Smooth muscle cell (in vitro differentiated cells): Measurements from ENCODE around the gene SLC1A4. TPM values are rescaled to one million over a fixed set of nuclear protein-coding genes. Genes with fewer than 3 reads are reported as not detected.

ENCODE experiments used
- DNase-seq: peaks from one replicate; lab custom pipeline; 2025; ENCODE audit not compliant: unreplicated experiment; lab: John Stamatoyannopoulos, UW
- H2AFZ ChIP-seq: fragments of 200-600 bp; sonication (generic); 2 replicates; pipeline ENCODE4 v1.6.0; 2016; ENCODE audit warnings: antibody characterized with exemption, low read depth, mild to moderate bottlenecking
- H3F3A ChIP-seq: fragments of 200-600 bp; sonication (generic); 2 replicates; pipeline ENCODE4 v1.6.0; 2017; ENCODE audit warnings: antibody characterized with exemption, low read depth
- H3K27ac ChIP-seq: fragments of 200-600 bp; sonication (generic); 2 replicates; pipeline ENCODE4 v1.5.1; 2016; ENCODE audit warnings: low read depth, mild to moderate bottlenecking
- H3K27me3 ChIP-seq: fragments of 200-600 bp; sonication (generic); 2 replicates; pipeline ENCODE4 v1.6.1; 2016; ENCODE audit warnings: low read depth, mild to moderate bottlenecking
- H3K36me3 ChIP-seq: fragments of 200-600 bp; sonication (generic); 2 replicates; pipeline ENCODE4 v1.5.1; 2016; ENCODE audit warnings: low read depth
- H3K4me1 ChIP-seq: fragments of 200-600 bp; sonication (generic); 2 replicates; pipeline ENCODE4 v1.5.1; 2016; ENCODE audit warnings: low read depth
- H3K4me2 ChIP-seq: fragments of 200-600 bp; sonication (generic); 2 replicates; pipeline ENCODE4 v1.6.0; 2016; ENCODE audit warnings: mild to moderate bottlenecking
- H3K4me3 ChIP-seq: fragments of 200-600 bp; sonication (generic); 2 replicates; pipeline ENCODE4 v1.5.1; 2016; ENCODE audit warnings: mild to moderate bottlenecking
- H3K79me2 ChIP-seq: fragments of 200-600 bp; sonication (generic); 2 replicates; pipeline ENCODE4 v1.6.0; 2016; ENCODE audit warnings: low read depth, mild to moderate bottlenecking
- H3K9ac ChIP-seq: fragments of 200-600 bp; sonication (generic); 2 replicates; pipeline ENCODE4 v1.6.0; 2016; ENCODE audit warnings: low read depth
- H3K9me3 ChIP-seq: fragments of 200-600 bp; sonication (generic); replicated peaks from 2 replicates; pipeline ENCODE4 v1.5.1; 2016; ENCODE audit warnings: low read depth
- H4K20me1 ChIP-seq: fragments of 200-600 bp; sonication (generic); 2 replicates; pipeline ENCODE4 v1.6.0; 2016; ENCODE audit warnings: low read depth
- WGBS: methylation state at CpG from one replicate; pipeline ENCODE4 v1.1.7; 2016; ENCODE audit warnings: low lambda C conversion rate; 5-methylcytosine and 5-hydroxymethylcytosine counted together
- polyA plus RNA-seq: library from polyadenylated mRNA; unstranded; fragments of >200 nt; fragmentation: Nextera tagmentation; extraction: Ambion mirVana; gene quantifications from 2 replicates; pipeline ENCODE4 v1.2.1, GENCODE V29; 2016
- total RNA-seq: library from RNA; depleted of rRNA; stranded (reverse); fragments of >200 nt; gene quantifications from 2 replicates; pipeline ENCODE4 v1.2.3, GENCODE V29; 2014
- TF ChIP-seq, protein P1 (sequence below): fragments of 200-600 bp; sonication (generic); IDR thresholded peaks from 2 replicates; pipeline ENCODE4 v1.5.1; 2017; ENCODE audit warnings: borderline replicate concordance, mild to moderate bottlenecking, antibody characterized with exemption; ENCODE audit not compliant: insufficient read depth, poor library complexity, severe bottlenecking

SLC1A4 gene
- total and polyA plus RNA-seq, 2 experiments from 2014 or later, result 14.2 to 16.9 TPM

GRCh38 chr2:65037178-65037577 is 48.0 kb downstream of the SLC1A4 start:
- Histone ChIP-seq H3K27me3 (no peaks in the 10 kb centered on the region), H2AFZ (no peak overlapping the region), H3K4me1 (no peaks in the 10 kb centered on the region), H3K4me2 (no peak overlapping the region), H4K20me1 (no peaks in the 10 kb centered on the region), H3K27ac (no peak overlapping the region), H3F3A (no peaks in the 10 kb centered on the region), H3K79me2 (no peaks in the 10 kb centered on the region), H3K9me3 (no peaks in the 10 kb centered on the region), H3K4me3 (no peak overlapping the region), H3K36me3 (no peaks in the 10 kb centered on the region), H3K9ac (no peak overlapping the region)
- WGBS, result 71% methylated on average over 3 of the region's 3 CpGs
- TF ChIP-seq, protein P1, sequence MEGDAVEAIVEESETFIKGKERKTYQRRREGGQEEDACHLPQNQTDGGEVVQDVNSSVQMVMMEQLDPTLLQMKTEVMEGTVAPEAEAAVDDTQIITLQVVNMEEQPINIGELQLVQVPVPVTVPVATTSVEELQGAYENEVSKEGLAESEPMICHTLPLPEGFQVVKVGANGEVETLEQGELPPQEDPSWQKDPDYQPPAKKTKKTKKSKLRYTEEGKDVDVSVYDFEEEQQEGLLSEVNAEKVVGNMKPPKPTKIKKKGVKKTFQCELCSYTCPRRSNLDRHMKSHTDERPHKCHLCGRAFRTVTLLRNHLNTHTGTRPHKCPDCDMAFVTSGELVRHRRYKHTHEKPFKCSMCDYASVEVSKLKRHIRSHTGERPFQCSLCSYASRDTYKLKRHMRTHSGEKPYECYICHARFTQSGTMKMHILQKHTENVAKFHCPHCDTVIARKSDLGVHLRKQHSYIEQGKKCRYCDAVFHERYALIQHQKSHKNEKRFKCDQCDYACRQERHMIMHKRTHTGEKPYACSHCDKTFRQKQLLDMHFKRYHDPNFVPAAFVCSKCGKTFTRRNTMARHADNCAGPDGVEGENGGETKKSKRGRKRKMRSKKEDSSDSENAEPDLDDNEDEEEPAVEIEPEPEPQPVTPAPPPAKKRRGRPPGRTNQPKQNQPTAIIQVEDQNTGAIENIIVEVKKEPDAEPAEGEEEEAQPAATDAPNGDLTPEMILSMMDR, result no peak
- DNase-seq, result no peak

DNA sequence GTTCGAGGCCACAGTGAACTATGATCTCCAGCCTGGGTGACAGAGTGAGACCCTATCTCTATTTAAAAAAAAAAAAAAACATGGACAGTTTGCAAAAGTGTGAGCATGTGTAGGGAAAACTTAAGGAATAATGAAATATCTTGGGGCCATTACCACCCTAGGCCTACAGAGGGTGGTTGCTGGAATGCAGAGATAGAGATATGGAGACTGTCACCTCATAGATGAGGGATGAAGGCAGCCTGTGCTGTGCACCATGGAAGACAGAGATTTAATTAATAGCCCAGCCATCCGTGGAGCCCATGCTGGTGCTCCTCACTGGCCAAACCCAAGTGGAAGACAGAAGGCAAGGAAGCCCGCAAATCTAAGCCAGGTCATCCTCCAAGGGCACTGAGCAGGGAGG is 50.4 kb downstream of the SLC1A4 start:
- H3F3A ChIP-seq, result no peaks in the 10 kb centered on the region
- no peak overlapping the region for H3K27ac ChIP-seq
- H3K36me3 ChIP-seq, result no peaks in the 10 kb centered on the region
- no peak for DNase-seq
- no peaks in the 10 kb centered on the region for H3K27me3 ChIP-seq
- H4K20me1 ChIP-seq, result no peaks in the 10 kb centered on the region
- no peak overlapping the region for H2AFZ ChIP-seq
- no peaks in the 10 kb centered on the region for H3K4me1 ChIP-seq
- H3K4me3 ChIP-seq, result no peak overlapping the region
- H3K4me2 ChIP-seq, result no peak overlapping the region
- H3K79me2 ChIP-seq, result no peaks in the 10 kb centered on the region
- no peaks in the 10 kb centered on the region for H3K9me3 ChIP-seq
- TF ChIP-seq, protein P1, result no peak
- WGBS, result 88% methylated on average over 3 of the region's 3 CpGs
- H3K9ac ChIP-seq, result no peak overlapping the region

GRCh38 chr2:65040400-65041261 is 51.4 kb downstream of the SLC1A4 start:
- Histone ChIP-seq H3K27ac (no peak overlapping the region), H3K4me2 (peak overlapping the region; percentile 80), H3K4me1 (peaks cover 8% of the 10 kb centered on the region), H3K27me3 (no peaks in the 10 kb centered on the region), H3F3A (no peaks in the 10 kb centered on the region), H4K20me1 (no peaks in the 10 kb centered on the region), H3K36me3 (no peaks in the 10 kb centered on the region), H3K9ac (no peak overlapping the region), H3K79me2 (no peaks in the 10 kb centered on the region), H3K4me3 (peak overlapping the region; percentile 26), H2AFZ (no peak overlapping the region), H3K9me3 (no peaks in the 10 kb centered on the region)
- 35% methylated on average over 13 of the region's 13 CpGs for WGBS
- TF ChIP-seq, protein P1, result peak; percentile 91
- DNase-seq, result peak; percentile 24
